ENCODE measurements around the gene GIMAP2. TPM values are rescaled to one million over a fixed set of nuclear protein-coding genes. Genes with fewer than 3 reads are reported as not detected.

Gene GIMAP2
- polyA plus RNA-seq, 1 donor, result 9.3 TPM

- Histone ChIP-seq H3K4me3 (ENCODE audit: low read length) (no peak overlapping the region), H3K36me3 (ENCODE audit: control insufficient read depth, insufficient read depth, low read length) (no peaks in the 10 kb centered on the region), H3K9me3 (ENCODE audit: control insufficient read depth, low read depth, low read length) (no peaks in the 10 kb centered on the region), H3K27me3 (ENCODE audit: control insufficient read depth, insufficient read depth, low read length) (peaks cover 16% of the 10 kb centered on the region), H3K4me1 (ENCODE audit: control insufficient read depth, insufficient read depth, low read length) (no peaks in the 10 kb centered on the region), H3K27ac (ENCODE audit: low read length) (no peak overlapping the region)
- 100% methylated on average over 2 of the region's 10 CpGs for WGBS (ENCODE audit: insufficient coverage, low lambda C conversion rate)
- DNase-seq, result no peak
These were observed 54.5 kb downstream of the GIMAP2 start for GRCh38 chr7:150740053-150740452.

- Histone ChIP-seq H3K36me3 (ENCODE audit: control insufficient read depth, insufficient read depth, low read length) (no peaks in the 10 kb centered on the region), H3K4me1 (ENCODE audit: control insufficient read depth, insufficient read depth, low read length) (no peaks in the 10 kb centered on the region), H3K27me3 (ENCODE audit: control insufficient read depth, insufficient read depth, low read length) (peaks cover 13% of the 10 kb centered on the region), H3K27ac (ENCODE audit: low read length) (no peak overlapping the region), H3K4me3 (ENCODE audit: low read length) (no peak overlapping the region), H3K9me3 (ENCODE audit: control insufficient read depth, low read depth, low read length) (no peaks in the 10 kb centered on the region)
- WGBS (ENCODE audit: insufficient coverage, low lambda C conversion rate), result 80% methylated on average over 1 of the region's 14 CpGs
- DNase-seq, result no peak
These were observed 56.9 kb downstream of the GIMAP2 start for GRCh38 chr7:150742286-150742968.

Other genes with a start within 250 kb of the GIMAP2 start
- gene GIMAP8, start 235.1 kb upstream of the GIMAP2 start, polyA plus RNA-seq, result 6.3 TPM
- gene GIMAP7, start 170.8 kb upstream of the GIMAP2 start, polyA plus RNA-seq, result 14.7 TPM
- 17.8 TPM for gene GIMAP4, start 118.3 kb upstream of the GIMAP2 start, polyA plus RNA-seq
- gene GIMAP6, start 53.3 kb upstream of the GIMAP2 start, polyA plus RNA-seq, result 10.7 TPM
- gene GIMAP1, start 30.9 kb downstream of the GIMAP2 start, polyA plus RNA-seq, result 2.2 TPM
- 9.0 TPM for gene GIMAP5, start 51.7 kb downstream of the GIMAP2 start, polyA plus RNA-seq
- gene TMEM176B, start 114.7 kb downstream of the GIMAP2 start, polyA plus RNA-seq, result 291 TPM
- 300 TPM for gene TMEM176A, start 115.1 kb downstream of the GIMAP2 start, polyA plus RNA-seq
- gene AOC1, start 166.8 kb downstream of the GIMAP2 start, polyA plus RNA-seq, result 206 TPM

Measured in large intestine (tissue), 3 donors.